Stimulated activated CD8-positive, alpha-beta memory T cell treated with anti-CD3 and anti-CD28 coated beads, Interleukin-7, amount 100 ng/mL, for 1 hour (primary cell): Measurements from ENCODE around the gene SH3GLB2.
"Not testable (repeated sequence)": the region's sequence is repeated elsewhere in the genome, so short reads cannot be mapped to it uniquely, and the experiment has no call there.

Experiments used
- DNase-seq, 2 donors: peaks; one replicate each; pipeline ENCODE4 v3.0.0-alpha.2; 2020; ENCODE audit warnings: low read depth in 2 of 2

SH3GLB2 gene

GRCh38 chr9:129054163-129054851 lies 26.2 kb upstream of the SH3GLB2 start:
- DNase-seq: no peak

- DNase-seq: no peak
Measured at GRCh38 chr9:129053020-129053419, 24.9 kb upstream of the SH3GLB2 start.

- DNase-seq: no peak
Measured at GRCh38 chr9:129052592-129052991, 24.5 kb upstream of the SH3GLB2 start.

- DNase-seq: no peak
Measured at GRCh38 chr9:129042016-129042415, 13.9 kb upstream of the SH3GLB2 start.

GRCh38 chr9:129040113-129040643 lies 12.0 kb upstream of the SH3GLB2 start:
- DNase-seq: no peak

GRCh38 chr9:129038109-129038852 lies 10.2 kb upstream of the SH3GLB2 start:
- no peak for DNase-seq

- DNase-seq: no peak
Measured at GRCh38 chr9:129037767-129038098, 9.6 kb upstream of the SH3GLB2 start.

GRCh38 chr9:129036923-129037766 lies 9.0 kb upstream of the SH3GLB2 start:
- DNase-seq: no peak

- peak; percentile 86 to 89 for DNase-seq
Measured at GRCh38 chr9:129036241-129036922, 8.3 kb upstream of the SH3GLB2 start, which contains the start of gene MIGA2. MIGA2 (plus strand) TSS chr9:129036626; CDS start chr9:129040595, 3,969 bp downstream.

- DNase-seq: not testable (repeated sequence)
Measured at GRCh38 chr9:129035838-129036237, 7.7 kb upstream of the SH3GLB2 start.

GRCh38 chr9:129033216-129033615 lies 5.1 kb upstream of the SH3GLB2 start:
- no peak for DNase-seq

- DNase-seq: no peak
Measured at GRCh38 chr9:129032541-129033159, 4.5 kb upstream of the SH3GLB2 start.

- no peak for DNase-seq
Measured at GRCh38 chr9:129031514-129031913, 3.4 kb upstream of the SH3GLB2 start.

- DNase-seq: no peak
Measured at GRCh38 chr9:129030191-129030590, 2.1 kb upstream of the SH3GLB2 start.

- peak in 1 of 2 donors; percentile 35 for DNase-seq
Measured at GRCh38 chr9:129027685-129028191, 393 bp downstream of the SH3GLB2 start.

GRCh38 chr9:129027224-129027684 lies 877 bp downstream of the SH3GLB2 start:
- DNase-seq: no peak

- DNase-seq: no peak
Measured at GRCh38 chr9:129026442-129027223, 1.5 kb downstream of the SH3GLB2 start.

GRCh38 chr9:129023908-129024233 lies 4.3 kb downstream of the SH3GLB2 start:
- DNase-seq: no peak

- DNase-seq: no peak
Measured at GRCh38 chr9:129023036-129023907, 4.9 kb downstream of the SH3GLB2 start.
